HG03378 (cell line): ENCODE data around the gene TENM4.
"Not testable (repeated sequence)": the region's sequence is repeated elsewhere in the genome, so short reads cannot be mapped to it uniquely, and the experiment has no call there.

Experiments used
- ATAC-seq: cut with Tn5 transposase; IDR thresholded peaks from one replicate; pipeline ENCODE4 v1.9.1; 2021; ENCODE audit warnings: mild to moderate bottlenecking, moderate library complexity; ENCODE audit not compliant: unreplicated experiment

TENM4 gene

DNA sequence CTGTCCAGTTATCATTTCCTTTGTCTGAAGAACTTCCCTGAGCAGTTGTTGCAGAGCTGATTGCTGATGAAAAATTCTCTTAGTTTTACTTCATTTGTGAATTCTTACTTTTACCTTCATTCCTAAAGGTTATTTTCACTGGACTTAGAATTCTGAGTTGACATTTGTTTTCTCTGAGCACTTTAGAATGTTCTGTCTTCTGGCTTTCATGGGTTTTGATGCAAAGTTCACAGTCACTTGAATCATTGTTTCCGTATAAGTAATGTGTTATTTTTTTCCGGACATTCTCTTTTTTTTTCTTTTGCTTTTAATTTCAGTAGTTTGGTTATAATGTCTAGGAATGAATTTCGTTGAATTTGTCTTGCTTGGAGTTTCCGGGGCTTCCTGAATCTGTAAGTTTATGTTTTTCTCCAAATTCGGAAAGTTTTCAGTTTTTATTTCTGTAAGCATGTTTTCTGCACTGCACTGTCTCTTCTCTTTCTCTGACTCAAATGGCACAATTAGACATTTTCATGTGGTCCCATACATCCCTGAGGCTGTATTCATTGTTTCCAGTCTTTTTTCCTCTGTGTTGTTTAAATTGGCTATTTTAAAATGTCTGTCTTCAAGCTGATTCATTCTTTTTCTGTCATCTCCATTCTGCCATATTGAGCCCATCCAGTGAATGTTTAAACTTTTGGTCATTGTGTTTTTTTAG is 797.7 kb downstream of the TENM4 start:
- no peak for ATAC-seq

DNA sequence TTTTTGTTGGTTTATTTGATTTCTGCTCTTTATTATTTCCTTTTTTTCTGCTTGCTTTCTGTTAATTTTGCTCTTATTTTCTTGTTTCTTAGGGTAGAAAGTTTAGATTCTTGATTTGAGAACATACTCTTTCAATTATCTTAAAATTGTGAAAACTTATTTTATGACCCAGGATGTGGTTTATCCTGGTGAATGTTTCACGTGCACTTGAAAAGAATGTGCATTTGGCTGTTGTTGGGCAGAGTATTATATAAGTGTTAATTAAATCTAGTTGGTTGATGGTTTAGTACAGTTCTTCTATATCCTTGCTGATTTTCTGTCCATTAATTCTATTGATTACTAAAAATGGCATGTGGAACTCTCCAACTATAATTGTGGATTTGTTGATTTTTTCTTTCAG is 799.3 kb downstream of the TENM4 start:
- ATAC-seq, result no peak

DNA sequence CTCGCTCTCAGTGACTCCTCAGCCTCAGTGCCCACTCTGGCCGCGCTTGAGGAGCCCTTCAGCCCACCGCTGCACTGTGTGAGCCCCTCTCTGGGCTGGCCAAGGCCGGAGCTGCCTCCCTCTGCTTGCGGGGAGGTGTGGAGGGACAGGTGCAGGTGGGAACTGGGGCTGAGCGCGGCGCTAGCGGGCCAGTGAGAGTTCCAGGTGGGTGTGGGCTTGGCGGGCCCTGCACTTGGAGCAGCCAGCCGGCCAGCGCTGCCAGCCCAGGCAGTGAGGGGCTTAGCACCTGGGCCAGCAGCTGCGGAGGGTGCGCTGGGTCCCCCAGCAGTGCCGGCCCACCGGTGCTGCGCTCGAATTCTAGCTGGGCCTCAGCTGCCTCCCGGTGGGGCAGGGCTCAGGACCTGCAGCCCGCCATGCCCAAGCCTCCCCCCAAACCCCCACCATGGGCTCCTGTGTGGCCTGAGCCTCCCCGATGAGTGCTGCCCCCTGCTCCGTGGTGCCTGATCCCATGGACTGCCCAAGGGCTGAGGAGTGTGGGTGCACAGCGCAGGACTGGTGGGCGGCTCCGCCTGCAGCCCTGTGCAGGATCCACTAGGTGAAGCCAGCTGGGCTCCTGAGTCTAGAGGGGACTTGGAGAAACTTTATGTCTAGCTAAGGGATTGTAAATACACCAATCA is 802.0 kb downstream of the TENM4 start:
- ATAC-seq, result no peak

DNA sequence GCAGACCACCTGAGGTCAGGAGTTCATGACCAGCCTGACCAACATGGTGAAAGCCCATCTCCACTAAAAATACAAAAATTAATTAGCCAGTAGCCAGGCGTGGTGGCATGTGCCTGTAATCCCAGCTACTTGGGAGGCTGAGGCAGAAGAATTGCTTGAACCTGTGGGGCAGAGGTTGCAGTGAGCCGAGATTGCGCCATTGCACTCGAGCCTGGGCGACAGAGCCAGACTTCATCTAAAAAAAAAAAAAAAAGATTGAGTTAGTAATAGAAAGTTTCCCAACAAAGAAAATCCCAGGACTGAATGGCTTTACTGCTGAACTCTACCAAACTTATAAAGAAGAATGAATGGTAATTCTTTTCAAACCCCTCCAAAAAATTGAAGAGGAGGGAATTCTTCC is 803.3 kb downstream of the TENM4 start:
- not testable (repeated sequence) for ATAC-seq

DNA sequence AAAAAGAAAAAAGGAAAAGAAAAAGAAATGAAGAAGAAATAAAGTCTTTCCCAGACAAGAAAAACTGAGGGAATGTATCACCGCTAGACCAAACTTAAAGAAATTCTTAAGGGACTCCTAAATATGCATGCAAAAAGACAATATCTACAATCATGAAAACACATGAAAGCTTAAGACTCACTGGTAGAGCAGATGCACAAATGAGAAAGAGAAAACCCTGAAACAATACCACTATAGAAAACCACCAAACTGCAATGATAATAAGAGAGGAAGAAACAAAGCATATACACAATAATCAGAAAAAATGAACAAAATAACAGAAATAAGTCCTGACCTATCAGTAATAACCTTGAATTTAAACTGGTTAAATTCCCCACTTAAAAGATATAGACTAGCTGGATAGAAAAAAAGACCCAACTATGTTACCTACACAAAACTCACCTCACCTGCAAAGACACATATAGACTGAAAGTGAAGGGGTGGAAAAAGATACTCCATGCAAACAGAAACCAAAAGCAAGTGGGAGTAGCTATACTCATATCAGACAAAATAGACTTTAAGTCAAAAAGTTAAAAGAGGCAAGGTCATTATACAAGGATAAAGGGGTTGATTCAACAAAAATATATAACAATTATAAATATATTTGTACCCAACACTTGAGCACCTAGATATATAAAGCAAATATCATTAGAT is 804.9 kb downstream of the TENM4 start:
- ATAC-seq, result peak; percentile 80

DNA sequence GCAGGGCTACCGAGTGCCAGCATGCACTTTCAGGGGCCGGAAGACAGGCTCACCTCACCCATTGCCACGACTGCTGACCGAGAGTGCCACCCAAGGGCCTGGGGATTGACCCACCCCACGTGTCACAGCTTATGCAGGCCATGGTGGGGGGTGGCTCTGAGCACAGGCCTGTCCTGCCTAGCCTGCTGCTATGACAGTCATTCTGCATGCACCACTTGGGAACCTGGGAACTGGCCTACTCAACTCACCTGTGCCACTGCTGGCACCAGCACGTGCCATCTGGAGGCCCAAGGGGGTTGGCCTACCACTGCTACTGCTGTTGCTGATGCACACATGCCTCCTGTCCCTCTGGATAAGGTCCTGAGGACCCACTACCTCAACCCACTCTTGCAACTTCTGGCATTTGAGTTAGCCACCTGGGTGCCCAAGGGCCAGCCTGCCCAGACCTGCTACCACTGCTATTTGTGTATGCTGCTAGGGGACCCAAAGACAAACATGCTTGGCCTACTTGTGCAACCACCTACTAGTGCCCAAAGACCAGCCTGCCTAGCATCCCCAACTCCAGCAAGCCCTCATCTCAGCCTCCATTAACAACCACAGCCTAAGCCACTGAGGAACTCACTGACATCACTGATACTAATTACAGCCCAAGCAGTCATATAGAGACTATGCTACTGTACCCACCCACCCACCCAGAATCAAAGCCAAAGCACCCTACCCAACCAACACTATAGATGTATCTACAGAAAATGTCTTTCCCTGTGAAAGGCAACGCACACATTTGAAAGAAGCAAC is 807.1 kb downstream of the TENM4 start:
- ATAC-seq, result no peak

DNA sequence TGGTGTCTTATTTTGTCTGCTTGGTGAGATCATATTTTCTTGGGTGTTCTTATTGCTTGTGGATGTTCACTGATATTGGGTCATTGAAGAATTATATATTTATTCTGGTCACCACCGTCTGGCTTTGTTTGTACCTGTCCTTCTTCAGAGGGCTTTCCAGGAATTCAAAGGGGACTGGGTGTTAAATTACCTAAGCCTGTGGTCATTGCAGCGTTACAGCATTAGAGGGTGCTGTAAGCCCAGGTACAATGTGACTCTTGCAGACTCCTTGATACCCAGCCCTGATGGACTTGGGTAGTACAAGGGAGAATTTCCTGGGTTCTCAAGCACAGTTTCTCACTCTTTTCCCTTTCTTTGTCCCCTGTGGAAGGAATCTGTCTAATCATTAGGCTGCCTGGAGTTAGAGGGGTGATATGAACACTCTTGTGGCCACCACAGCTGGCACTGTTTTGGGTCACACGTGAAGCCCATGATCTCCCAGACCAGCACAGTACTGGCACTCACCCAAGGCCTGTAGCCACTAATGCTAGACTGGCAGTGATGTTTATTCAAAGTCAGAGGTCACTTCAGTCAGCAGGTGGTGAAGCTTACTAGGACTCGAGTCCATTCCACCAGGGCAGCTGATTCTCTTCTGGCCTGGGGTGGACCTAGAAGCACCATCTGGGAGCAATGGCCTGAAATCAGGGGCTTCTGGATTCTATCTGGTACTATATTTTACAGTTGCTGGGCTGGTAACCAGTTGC is 810.1 kb downstream of the TENM4 start:
- ATAC-seq, result no peak

DNA sequence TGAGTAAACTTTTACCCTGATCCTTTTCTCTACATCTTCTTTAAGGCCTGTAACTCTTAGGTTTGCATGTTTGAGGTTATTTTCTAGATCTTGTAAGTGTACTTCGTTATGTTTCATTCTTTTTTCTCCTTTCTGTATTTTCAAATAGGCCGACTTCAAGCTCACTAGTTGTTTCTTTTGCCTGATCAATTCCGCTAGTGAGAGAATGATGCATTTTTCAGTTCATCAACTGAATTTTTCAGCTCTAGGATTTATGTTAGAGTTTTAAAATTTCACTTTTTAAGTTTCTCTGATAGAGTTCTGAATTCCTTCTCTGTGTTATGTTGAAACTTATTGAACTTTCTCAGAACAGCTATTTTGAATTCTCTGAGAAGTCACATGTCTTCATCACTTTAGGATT is 810.7 kb downstream of the TENM4 start:
- ATAC-seq, result no peak

DNA sequence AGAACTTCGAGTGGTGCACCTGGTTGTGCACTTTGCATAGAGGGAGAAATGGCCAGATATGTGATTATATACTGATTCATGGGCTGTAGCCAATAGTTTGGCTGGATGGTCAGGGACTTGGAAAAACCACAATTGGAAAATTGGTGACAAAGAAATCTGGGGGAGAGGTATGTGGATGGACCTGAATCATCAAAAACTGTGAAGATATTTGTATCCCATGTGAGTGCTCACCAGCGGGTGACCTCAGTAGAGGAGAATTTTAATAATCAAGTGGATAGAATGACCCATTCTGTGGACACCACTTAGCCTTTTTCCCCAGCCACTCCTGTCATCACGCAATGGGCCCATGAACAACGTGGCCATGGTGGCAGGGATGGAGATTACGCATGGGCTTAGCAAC is 818.2 kb downstream of the TENM4 start:
- no peak for ATAC-seq

DNA sequence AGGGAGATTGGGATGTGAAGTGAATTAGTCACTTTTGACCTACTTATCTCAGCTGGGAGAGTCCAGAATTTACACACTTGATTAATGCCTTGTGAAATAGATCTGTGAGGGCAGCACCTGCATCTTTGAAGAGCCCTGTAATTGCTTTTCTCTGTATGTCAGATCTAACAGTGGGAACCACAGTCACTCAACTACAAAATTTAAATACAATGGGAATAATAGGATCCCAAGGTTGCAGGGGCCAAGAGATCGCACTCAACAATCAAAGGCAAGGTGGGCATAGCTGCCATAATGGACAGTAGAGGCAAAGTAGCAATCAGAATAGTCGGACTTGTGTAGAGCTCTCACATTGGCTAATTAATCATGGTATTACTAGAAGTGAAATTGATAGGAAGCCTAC is 820.7 kb downstream of the TENM4 start:
- no peak for ATAC-seq

DNA sequence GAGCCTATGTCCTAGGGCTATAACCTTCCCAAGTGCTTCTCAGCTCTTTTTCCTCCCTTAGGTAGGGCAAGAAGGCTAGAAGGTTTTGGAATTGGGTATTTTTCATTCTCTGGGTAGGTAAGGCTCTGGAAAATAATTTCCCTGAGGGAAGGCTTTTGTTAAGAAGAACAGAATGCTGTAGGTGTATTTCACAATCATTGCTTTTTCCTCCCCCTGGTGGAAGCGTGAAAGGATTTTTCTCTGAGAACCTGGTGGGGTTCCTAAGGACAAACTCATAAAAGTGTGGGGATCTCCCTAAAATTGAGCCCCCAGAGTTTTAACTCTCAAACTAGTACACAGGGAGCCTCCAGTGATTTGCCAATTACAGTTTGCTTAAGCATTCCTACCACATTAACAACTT is 825.1 kb downstream of the TENM4 start:
- ATAC-seq, result no peak

DNA sequence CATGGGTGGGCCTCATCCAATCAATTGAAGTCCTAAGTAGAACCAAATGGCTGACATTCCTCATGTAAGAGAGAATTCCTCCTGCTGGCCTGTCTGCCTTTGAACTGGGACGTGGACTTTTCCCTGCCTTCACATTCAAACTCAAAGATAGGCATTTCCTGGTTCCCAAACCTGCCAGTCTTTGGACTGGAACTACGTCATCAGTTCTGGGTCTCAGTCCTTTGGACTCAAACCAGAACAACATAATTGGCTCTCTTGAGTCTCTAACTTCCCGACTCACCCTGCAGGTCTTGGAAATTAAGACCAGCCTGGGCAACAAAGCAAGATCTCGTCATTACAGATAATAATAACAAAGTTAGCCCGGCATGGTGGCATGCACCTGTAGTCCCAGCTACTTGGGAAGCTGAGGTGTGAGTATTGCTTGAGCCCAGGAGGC is 827.4 kb downstream of the TENM4 start:
- no peak for ATAC-seq

DNA sequence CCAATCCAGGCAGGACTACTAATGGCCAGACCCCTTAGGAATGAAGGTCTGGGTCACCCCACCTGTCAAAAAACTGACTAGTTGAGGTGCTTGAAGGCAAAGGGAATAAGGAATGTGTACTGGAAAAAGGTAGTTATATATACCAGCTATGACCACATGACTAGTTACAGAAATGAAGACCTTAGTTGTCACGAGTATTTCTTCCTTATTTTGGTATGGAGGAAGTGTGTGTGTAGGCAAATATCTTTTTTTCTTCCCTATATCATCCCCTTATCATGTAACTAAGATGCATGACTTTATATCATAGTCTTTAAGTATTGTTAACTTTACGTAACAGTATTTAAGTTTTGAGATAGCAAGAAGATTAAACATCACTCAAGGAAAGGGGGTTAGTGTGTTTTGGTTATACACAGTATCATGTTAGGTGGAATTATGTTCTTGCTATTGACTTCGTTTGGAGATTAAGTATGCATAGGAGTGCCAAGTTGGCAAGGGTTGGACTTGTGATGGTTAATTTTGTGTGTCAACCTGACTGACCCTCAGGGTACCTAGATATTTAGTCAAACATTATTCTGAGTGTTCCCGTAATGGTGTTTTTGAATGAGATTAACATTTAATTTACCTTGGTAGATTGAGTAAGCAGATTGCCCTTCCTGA is 828.0 kb downstream of the TENM4 start:
- ATAC-seq, result no peak

DNA sequence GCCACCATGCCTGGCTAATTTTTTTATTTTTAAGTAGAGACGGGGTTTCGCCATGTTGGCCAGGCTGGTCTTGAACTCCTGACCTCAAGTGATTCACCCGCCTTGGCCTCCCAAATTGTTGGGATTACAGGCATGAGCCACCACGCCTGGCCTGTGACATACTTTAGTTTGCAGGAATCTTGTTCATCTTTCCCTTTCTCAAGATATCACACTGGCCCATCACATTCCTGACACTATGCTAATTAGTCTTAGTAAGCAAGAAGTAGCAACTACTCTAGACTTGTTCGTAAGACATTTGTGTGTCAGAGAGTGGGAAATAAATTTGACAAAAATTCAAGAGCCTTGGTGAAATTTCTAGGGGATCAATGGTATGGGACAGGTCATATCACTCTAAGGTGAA is 831.5 kb downstream of the TENM4 start:
- ATAC-seq, result not testable (repeated sequence)

DNA sequence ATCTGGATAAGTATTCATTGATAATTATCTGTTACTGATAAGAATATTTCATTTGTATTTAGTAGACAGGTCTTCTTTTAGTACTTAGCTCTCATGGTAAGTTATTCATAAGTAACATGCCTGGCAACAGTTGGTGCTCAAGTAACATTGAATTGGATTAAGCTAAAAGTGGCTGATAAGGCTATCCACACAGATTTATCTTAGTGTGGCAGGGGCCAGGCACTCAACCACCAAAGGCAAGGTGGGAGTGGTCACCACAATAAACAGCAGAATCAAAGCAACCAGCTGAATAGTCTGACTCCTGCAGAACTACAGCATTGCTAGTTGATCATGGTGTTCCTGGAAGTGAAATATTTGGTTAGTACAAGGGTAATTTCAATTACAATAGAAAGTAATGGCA is 833.1 kb downstream of the TENM4 start:
- no peak for ATAC-seq

DNA sequence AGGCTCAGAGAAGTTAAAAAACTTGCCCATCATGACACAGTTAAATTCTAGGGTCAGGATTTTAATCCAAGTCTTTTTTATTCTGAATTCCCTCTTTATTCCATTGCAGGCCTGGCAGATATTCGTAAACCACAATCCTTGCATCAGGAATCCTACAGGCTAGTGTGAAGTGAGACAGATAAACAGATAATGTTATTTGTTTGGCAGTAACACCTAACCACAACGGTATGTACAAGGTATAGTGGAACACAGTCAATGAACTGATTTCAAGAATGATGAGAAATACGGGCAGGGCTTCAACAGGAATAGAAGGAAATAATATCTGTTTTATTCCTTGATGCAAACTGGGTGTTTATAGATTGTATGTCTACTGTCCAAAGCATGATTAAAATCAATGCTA is 834.2 kb downstream of the TENM4 start:
- ATAC-seq, result no peak

DNA sequence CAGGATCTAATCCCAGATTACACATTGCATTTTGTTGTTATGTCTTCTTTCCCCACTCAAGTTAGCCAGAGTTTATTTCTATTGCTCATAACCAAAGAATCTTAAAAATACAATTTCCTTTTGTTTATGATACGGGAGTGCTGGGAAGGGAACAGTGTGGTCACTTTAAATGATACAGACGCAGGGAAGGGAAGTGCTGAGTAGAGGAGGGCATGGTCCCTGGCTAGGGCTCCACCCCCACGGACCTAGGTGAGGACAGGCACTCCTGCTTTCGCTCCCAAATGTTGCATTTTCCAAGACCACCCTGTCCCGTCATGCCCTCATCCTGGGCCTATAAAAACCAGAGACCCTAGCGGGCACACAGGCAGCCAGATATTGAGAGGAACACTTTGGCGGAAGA is 835.5 kb downstream of the TENM4 start:
- ATAC-seq, result no peak

DNA sequence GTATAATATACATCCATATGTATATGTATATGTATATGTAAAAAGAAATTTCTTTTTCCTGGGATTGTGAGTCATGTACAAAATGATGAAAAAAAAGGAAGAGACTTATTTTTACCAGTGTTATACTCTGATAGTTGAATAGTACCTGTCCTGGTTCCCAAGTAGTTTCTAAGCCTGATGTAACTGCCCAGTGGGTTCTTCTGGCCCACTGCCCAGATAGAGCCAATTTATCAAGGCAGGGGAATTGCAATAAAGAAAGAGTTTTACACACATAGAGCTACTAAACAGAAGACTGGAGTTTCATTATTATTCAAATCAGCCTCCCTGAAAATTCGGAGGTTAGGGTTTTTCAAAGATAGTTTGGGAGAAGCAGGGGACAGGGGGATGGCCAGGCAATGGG is 837.0 kb downstream of the TENM4 start:
- no peak for ATAC-seq
